RWPE1 (cell line): Measurements from ENCODE around the gene SEBOX.

ENCODE experiments used
- CTCF ChIA-PET: fragments of 350-600 bp; sonication (Branson Sonifier 250); formaldehyde crosslinking; extraction: SDS; loops from one replicate; lab custom pipeline; 2021; lab: Yijun Ruan, JAX
- POLR2A ChIA-PET: fragments of 400-600 bp; formaldehyde crosslinking; extraction: SDS; loops from one replicate; lab custom pipeline; 2020; ENCODE audit warnings: antibody characterized with exemption; ENCODE audit not compliant: low non-redundant PET; lab: Yijun Ruan, JAX
- DNase-seq: peaks from one replicate; pipeline ENCODE4 v3.0.0; 2012; ENCODE audit warnings: low spot score
- H3K27ac ChIP-seq: fragments of 450-650 bp; 2 replicates; pipeline ENCODE4 v1.5.1; 2017
- TF ChIP-seq, protein P1 (sequence below): fragments of 450-650 bp; conservative IDR thresholded peaks from 2 replicates; pipeline ENCODE4 v1.5.1; 2017; ENCODE audit warnings: low read depth, mild to moderate bottlenecking

The SEBOX gene

DNA sequence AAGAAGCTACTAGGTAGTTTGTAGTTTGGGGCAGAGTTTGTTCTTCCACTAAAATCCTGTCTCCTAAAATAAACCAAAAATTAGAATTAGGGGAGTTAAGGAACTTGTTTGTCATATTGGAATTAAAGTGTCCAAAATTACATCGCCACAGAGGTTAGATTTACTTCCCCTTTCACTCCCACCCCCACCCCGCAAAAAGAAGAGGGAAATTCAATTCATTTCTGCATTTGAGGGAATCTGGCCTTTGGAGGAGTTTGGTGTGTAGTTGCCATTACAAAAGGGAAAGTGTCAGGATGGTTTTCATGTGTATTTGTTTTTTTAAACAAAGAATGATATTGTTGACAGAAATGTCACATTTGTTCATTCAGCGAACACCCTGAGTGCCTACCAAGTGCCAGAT is 40.2 kb downstream of the SEBOX start:
- POLR2A ChIA-PET = interaction anchor here (0.6 kb wide), 1 partner anchor 14 kb away, joined by 5 read pairs; no protein-coding TSS in a partner anchor
- CTCF ChIA-PET = interaction anchor here (1.1 kb wide), 1 partner anchor 92 kb away, joined by 3 read pairs; no protein-coding TSS in a partner anchor
- no peak for DNase-seq
- no peak overlapping the region for H3K27ac ChIP-seq
- TF ChIP-seq, protein P1, sequence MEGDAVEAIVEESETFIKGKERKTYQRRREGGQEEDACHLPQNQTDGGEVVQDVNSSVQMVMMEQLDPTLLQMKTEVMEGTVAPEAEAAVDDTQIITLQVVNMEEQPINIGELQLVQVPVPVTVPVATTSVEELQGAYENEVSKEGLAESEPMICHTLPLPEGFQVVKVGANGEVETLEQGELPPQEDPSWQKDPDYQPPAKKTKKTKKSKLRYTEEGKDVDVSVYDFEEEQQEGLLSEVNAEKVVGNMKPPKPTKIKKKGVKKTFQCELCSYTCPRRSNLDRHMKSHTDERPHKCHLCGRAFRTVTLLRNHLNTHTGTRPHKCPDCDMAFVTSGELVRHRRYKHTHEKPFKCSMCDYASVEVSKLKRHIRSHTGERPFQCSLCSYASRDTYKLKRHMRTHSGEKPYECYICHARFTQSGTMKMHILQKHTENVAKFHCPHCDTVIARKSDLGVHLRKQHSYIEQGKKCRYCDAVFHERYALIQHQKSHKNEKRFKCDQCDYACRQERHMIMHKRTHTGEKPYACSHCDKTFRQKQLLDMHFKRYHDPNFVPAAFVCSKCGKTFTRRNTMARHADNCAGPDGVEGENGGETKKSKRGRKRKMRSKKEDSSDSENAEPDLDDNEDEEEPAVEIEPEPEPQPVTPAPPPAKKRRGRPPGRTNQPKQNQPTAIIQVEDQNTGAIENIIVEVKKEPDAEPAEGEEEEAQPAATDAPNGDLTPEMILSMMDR = no peak

DNA sequence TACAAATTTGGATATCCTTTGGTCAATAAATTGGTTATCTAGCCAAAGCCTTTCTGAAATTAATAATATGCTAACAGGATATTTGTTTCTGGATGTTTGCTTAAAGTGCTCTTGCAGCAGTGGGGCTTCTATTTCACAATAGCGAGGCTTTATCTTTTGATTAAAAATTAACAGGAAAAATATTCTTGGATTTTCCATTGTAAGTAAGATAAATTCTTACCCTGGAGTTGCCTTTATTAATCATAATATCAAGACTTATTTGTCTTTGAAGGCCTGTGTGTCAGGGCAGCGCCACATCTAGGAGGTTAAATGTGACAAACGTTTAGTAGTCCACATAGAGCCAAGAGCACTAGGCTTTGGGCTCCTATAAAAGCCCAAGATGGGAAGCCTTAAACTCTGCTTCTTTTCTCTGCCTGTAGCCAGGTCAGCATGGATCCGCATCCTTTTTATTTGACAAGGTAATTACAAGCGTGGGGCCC is 40.7 kb downstream of the SEBOX start:
- DNase-seq = no peak
- POLR2A ChIA-PET = no interaction called here
- CTCF ChIA-PET = interaction anchor here (0.7 kb wide), 1 partner anchor 98 kb away, joined by 3 read pairs; no protein-coding TSS in a partner anchor
- no peak overlapping the region for H3K27ac ChIP-seq
- TF ChIP-seq, protein P1 = no peak

DNA sequence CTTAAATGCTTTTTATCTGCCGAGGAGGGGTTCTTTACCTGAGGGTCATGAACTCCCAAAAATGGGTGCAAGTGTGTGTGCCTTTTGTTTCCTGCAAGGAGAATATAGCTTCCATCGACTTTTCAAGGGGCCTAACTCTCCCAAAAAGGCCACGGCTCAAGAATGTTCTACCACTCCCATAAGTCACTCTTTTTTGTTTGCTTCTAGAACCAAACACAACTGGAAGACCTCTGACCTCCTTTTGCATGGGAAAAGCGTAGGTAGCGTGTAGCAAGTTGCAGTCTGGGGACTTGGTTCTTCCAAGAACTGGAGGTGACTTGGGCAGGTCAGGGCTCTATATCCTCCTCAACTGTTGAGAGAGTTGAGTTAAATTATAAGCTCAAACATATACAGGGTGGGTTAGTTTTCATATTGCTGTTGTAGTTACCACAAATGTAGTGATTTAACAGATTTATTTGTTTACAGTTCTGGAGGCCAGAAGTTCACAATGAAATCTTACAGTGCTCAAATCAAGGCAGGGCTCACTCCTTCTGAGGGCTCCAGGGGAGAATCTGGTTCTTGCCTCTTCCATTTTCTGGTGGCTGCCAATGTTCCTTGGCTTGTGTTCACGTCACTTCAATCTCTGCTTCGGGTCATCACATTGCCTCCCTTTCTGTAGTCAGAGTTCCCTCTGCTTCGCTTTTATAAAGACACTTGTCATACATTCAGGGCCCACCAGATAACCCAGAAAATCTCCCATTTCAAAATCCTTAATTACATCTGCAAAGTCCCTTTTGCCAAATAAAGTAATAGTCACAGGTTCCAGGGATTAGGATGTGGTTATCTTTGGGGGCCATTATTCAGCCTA is 44.6 kb downstream of the SEBOX start:
- POLR2A ChIA-PET = interaction anchor here (2.0 kb wide), 1 partner anchor 15 kb away, joined by 8 read pairs; the partner anchor contains the start of genes IFT20 and TNFAIP1
- no peak for DNase-seq
- TF ChIP-seq, protein P1 = no peak
- CTCF ChIA-PET = no interaction called here
- no peak overlapping the region for H3K27ac ChIP-seq

DNA sequence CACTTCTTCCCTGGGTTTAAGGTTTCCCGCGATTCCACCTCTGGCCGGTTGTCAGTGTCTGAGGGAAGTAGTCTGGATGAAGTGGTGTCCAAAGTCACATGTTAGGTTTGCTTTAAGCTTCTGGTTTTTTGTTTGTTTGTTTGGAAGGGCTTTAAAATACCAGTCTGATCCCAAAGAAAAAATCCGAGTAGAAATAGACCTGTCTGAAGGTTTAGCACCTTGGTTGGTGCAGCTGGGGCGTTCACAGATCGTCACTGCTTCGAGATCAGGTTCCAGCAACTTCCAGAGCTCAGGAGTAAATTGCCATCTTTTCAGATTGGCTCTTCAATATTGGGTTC is 45.4 kb downstream of the SEBOX start:
- peak overlapping the region; percentile 82 for H3K27ac ChIP-seq
- TF ChIP-seq, protein P1 = no peak
- POLR2A ChIA-PET = interaction anchor here (0.5 to 2.0 kb wide), 2 partner anchors 16 to 313 kb away, joined by 3 to 8 read pairs; partner anchors contain the start of genes IFT20 and TNFAIP1
- DNase-seq = no peak
- CTCF ChIA-PET = interaction anchor here (0.6 to 1.7 kb wide), 2 partner anchors 16 to 68 kb away, joined by 4 read pairs; partner anchors contain the start of gene TNFAIP1

DNA sequence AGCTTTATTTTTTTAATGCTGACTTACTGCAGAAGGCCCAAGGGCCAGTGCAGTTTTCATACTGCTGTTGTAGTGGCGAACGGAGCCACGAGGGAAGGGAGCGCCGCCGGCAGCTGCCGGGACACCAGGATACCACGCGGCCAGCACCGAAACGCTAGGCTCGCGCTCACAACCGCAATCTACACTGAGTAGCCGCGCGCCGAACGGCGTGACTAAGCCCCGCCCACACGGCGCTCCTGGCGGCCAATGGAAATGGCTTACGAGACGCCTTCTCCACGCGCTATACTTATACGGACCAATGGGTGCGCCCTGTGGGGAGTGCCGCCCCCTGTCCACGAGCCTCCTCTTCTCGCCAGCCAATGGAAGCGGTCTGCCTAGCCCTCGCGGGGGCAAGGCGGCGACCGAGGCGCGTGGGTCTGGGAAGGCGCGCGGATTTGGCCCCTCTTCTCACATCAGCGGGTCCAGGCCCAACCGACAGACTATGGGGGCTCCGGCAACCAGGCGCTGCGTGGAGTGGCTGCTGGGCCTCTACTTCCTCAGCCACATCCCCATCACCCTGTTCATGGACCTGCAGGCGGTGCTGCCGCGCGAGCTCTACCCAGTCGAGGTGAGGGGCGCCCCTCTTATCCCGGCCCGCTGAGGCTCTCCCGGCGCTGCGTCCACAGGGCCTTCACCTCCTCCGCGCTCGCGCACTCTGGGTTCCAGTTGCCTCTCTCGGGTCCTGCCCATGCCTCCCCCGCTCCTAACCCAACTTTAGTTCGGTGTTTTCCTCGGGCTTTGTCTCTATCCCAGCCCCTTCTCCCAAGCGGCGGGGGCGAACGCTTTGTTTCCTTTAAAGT is 46.0 kb downstream of the SEBOX start, which contains the start of gene TMEM97:
Gene TMEM97, plus strand, starts transcription at position 442 of the 839 bp plus-strand sequence. Its CDS starts 40 bp downstream, at position 482.
- CTCF ChIA-PET = interaction anchor here (0.6 to 1.7 kb wide), 3 partner anchors 17 to 234 kb away, joined by 3 to 4 read pairs (median 4); partner anchors contain the start of gene TNFAIP1

More for the DNA sequence above, 46.0 kb downstream of the SEBOX start, which contains the start of gene TMEM97:
- TF ChIP-seq, protein P1 = no peak
- DNase-seq = peak; percentile 95
- POLR2A ChIA-PET = interaction anchor here (2.0 kb wide), 1 partner anchor 16 kb away, joined by 8 read pairs; the partner anchor contains the start of genes IFT20 and TNFAIP1
- H3K27ac ChIP-seq = peak within 1 kb of the TSS; percentile 82
